ENCODE data around the gene MSMP.

DNA sequence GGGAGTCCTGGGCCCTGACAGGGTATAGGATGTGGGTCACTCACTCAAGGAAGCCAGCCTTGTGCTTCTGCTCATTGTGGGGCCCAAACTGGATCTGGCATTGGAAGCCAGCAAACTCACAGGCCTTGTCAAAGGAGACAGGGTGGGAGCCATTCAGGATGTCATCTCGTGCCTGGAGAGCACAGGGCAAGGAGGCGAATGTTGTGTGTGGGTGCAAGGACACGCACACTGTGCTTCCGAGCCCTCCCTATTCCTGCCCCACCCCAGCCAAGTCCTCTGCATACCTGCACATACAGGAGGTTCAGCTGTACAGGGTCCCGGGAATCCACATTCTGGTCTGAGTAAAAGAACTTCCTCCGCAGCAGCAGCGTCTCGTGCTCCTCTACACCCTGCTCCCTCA, 30.2 kb downstream of the MSMP start:
- TF ChIP-seq, protein P1, sequence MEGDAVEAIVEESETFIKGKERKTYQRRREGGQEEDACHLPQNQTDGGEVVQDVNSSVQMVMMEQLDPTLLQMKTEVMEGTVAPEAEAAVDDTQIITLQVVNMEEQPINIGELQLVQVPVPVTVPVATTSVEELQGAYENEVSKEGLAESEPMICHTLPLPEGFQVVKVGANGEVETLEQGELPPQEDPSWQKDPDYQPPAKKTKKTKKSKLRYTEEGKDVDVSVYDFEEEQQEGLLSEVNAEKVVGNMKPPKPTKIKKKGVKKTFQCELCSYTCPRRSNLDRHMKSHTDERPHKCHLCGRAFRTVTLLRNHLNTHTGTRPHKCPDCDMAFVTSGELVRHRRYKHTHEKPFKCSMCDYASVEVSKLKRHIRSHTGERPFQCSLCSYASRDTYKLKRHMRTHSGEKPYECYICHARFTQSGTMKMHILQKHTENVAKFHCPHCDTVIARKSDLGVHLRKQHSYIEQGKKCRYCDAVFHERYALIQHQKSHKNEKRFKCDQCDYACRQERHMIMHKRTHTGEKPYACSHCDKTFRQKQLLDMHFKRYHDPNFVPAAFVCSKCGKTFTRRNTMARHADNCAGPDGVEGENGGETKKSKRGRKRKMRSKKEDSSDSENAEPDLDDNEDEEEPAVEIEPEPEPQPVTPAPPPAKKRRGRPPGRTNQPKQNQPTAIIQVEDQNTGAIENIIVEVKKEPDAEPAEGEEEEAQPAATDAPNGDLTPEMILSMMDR (IDR thresholded peaks at IDR 0.05) = no peak
- TF ChIP-seq POLR2A (IDR thresholded peaks at IDR 0.05) = no peak
- no peak for TF ChIP-seq POLR2AphosphoS5 (IDR thresholded peaks at IDR 0.05)
